HG02588 (cell line): ENCODE results near the gene CCDC137.
A peak's percentile ranks its signal among the peaks of the same experiment; 100 is the strongest.
"Not testable (repeated sequence)": the region's sequence is repeated elsewhere in the genome, so short reads cannot be mapped to it uniquely, and the experiment has no call there.

Experiments
- ATAC-seq: cut with Tn5 transposase; IDR thresholded peaks from one replicate; pipeline ENCODE4 v1.9.1; 2021; ENCODE audit warnings: mild to moderate bottlenecking, moderate library complexity; ENCODE audit not compliant: unreplicated experiment

CCDC137 gene, protein sequence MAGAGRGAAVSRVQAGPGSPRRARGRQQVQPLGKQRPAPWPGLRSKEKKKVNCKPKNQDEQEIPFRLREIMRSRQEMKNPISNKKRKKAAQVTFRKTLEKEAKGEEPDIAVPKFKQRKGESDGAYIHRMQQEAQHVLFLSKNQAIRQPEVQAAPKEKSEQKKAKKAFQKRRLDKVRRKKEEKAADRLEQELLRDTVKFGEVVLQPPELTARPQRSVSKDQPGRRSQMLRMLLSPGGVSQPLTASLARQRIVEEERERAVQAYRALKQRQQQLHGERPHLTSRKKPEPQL

GRCh38 chr17:81666342-81667191, at the start of gene CCDC137, which contains the start of gene OXLD1:
Gene CCDC137 (plus strand): TSS chr17:81666737. CDS start chr17:81666767, 30 bp downstream.
Gene OXLD1 (minus strand): TSS chr17:81666605. CDS start chr17:81666577, 28 bp downstream.
- peak; percentile 82 for ATAC-seq

DNA sequence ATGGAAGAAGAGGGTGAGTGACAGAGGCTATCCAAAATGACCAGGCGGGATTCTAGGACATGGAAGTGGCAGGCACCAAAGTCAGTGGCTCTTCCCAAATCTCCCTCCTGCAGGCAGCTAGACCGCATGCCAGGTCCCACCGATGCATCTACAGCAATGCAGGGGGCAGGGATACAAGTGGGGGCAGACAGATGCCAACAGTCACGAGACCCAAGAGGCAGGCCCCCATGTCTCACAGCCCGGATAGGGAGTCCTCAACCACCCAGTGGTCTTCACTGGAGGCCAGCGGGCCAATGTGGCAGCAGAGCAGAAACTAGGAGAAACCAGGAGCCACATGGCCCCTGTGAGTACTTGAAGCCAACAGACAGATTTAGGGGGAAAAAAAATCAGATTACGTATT, 49.7 kb upstream of the CCDC137 start:
- ATAC-seq: no peak

GRCh38 chr17:81618307-81618706, 48.2 kb upstream of the CCDC137 start:
- not testable (repeated sequence) for ATAC-seq

- no peak for ATAC-seq
These were observed 44.9 kb upstream of the CCDC137 start for GRCh38 chr17:81621494-81622130.

GRCh38 chr17:81630274-81630673, 36.3 kb upstream of the CCDC137 start:
- no peak for ATAC-seq

DNA sequence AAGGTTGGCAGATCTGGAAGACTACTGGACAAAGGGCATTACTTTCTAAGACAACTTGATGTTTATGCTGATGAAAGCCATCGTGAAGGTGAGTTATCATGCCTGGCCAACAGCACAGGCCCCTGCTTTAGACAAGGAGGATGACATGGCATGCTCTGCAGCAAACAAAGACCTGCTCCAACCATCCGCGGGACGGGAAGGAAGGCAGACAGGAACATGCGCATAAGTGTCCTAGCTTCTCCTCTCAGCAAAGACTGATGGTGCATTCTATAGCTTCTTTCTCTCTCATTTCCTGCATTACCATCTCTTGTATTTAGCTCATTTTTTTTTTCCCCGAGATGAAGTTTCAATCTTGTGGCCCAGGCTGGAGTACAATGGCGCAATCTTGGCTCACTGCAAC, 35.1 kb upstream of the CCDC137 start:
- no peak for ATAC-seq

- ATAC-seq: no peak
These were observed 31.1 kb upstream of the CCDC137 start for GRCh38 chr17:81635431-81635830.

- no peak for ATAC-seq
These were observed 30.5 kb upstream of the CCDC137 start for GRCh38 chr17:81635973-81636504.

DNA sequence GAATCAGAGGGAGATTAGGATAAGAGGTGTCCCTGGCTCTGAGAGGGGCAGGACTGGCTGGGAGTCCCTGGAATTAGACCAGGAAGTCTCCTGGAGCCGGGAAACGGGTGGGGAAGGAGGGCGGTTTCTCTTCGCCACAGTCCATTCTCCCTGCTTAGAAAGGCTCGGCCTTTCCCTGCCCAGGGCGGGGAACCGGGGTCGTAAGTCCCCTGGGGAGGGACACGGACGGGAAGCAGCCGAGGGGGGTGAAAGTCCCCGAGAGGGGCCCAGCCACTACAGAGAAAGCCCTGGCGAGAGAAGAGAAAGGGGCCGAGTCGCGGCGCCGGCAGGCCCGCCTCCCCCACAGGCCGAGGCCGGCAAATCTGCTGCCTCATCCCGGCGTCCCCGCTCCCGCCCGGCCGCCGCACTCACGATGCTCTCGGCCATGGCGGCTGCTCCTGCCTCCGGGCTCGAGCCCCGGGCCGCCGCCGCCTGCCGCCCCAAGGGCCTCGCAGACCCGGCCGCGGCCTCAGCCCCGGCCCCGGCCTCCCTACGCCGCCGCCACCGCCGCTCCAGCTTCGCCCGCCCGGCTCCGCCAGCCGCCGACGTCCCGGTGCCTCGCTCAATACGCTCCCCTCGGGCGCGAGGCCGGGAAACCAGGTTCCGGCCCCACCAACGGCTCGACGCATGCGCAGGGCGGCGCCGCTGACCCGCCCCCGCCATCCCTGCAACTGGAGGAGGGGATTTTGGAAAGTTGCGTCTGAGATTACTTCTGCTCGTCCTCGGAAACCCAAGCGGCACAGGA, 29.8 kb upstream of the CCDC137 start, which contains the start of the genes NPLOC4 and TSPAN10:
Gene NPLOC4 (minus strand): TSS at position 608 of the 784 bp plus-strand sequence. CDS start 182 bp downstream, at position 426.
Gene TSPAN10 (plus strand): TSS at position 692 of the 784 bp plus-strand sequence. CDS start 5,217 bp downstream, outside the sequence.
- ATAC-seq: peak; percentile 85

DNA sequence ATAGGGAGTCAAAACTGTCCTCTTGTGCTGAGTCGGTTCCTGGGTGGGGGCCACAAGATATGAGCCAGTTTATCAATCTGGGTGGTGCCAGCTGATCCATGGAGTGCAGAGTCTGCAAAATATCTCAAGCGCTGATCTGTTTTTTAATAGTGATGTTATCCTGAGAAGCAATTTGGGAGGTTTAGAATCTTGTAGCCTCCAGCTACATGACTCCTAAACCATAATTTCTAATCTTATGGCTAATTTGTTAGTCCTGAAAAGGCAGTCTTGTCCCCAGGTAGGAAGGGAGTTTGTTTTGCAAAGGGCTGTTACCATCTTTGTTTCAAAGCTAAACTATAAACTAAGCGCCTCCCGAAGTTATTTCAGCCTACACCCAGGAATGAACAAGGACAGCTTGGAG, 27.9 kb upstream of the CCDC137 start:
- no peak for ATAC-seq

DNA sequence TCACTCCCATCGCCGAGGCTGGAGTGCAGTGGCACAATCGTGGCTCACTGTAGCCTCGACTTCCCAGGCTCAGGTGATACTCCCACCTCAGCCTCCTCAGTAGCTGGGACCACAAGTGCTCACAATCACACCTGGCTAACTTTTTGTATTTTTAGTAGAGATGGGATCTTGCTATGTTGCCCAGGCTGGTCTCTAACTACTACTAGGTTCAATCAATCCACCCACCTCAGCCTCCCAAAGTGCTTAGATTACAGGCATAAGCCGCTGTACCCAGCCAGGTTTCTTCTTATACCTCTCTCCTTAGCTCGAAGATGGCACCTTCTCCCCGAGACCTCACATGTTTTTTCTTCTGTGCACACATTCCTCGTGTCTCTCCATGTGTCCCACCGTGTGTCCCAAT, 26.5 kb upstream of the CCDC137 start:
- no peak for ATAC-seq

DNA sequence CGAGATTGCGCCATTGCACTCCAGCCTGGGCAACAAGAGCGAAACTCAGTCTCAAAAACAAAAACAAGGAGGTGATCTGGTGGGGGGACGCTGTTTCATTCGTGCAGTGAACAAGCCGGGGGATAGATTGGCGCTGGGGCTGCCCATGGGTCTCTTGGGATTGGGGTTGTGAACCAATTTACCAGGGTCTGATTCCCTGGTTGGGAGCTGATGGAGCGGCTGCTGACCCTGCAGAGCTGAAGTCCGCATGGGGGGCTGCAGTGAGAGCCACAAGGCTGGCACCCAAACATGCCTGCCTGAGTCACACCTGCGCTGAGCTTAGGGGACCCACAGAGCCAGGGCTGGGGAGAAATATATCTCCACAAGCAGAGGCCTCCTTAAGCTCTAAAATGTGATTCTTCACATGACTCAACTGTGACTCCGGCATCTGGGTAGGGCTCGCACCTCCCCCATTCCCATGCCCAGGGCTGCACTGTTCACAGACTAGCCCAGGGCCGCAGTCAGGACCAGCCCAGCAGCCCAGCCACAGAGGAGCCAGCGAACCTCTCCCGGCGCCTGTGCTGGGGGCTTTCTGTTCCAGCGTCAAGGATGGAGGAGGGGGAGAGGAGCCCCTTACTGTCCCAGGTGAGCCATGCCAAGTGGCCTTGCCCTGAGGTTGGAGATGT, 24.6 kb upstream of the CCDC137 start:
- ATAC-seq: no peak

- no peak for ATAC-seq
These were observed 22.0 kb upstream of the CCDC137 start for GRCh38 chr17:81644496-81644895.

- no peak for ATAC-seq
These were observed 21.3 kb upstream of the CCDC137 start for GRCh38 chr17:81644976-81645952.

- ATAC-seq: no peak
These were observed 19.5 kb upstream of the CCDC137 start for GRCh38 chr17:81646869-81647600.

DNA sequence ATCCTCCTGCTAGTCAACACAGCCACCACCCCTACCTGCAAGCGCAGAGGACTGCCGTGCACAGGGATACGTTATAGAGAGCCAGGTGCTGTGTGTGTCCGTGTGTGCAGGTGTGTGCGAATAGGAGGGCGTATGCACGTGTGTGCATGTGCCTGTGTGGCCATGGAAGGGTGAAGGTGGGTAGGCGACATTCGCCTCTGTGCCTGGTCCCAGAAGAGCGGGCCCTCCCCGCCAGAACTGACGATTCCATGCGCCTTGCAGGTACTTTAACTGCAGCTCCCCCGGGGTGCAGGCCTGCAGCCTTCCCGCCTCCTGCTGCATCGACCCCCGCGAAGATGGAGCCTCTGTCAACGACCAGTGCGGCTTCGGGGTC, 18.9 kb upstream of the CCDC137 start:
- no peak for ATAC-seq

- no peak for ATAC-seq
These were observed 18.4 kb upstream of the CCDC137 start for GRCh38 chr17:81648013-81648706.
